ENCODE data around the gene PGM1. TPM values are rescaled to one million over a fixed set of nuclear protein-coding genes. Genes with fewer than 3 reads are reported as not detected.
A peak's percentile ranks its signal among the peaks of the same experiment; 100 is the strongest.

The PGM1 gene
- polyA plus RNA-seq, 4 donors = 28.1 to 35.1 (median 31.6) TPM

GRCh38 chr1:63662841-63663240 lies 69.6 kb downstream of the PGM1 start:
- no peak for DNase-seq (ENCODE audit: low read depth in 4 of 4, low spot score in 2 of 4)

GRCh38 chr1:63663301-63663700 lies 70.1 kb downstream of the PGM1 start:
- no peak for DNase-seq (ENCODE audit: low read depth in 4 of 4, low spot score in 2 of 4)

GRCh38 chr1:63663873-63664272 lies 70.7 kb downstream of the PGM1 start:
- DNase-seq (ENCODE audit: low read depth in 4 of 4, low spot score in 2 of 4) = no peak

- no peak for DNase-seq (ENCODE audit: low read depth in 4 of 4, low spot score in 2 of 4)
Measured at GRCh38 chr1:63664742-63665141, 71.5 kb downstream of the PGM1 start.

GRCh38 chr1:63665410-63665809 lies 72.2 kb downstream of the PGM1 start:
- DNase-seq (ENCODE audit: low read depth in 4 of 4, low spot score in 2 of 4) = no peak

GRCh38 chr1:63665824-63666223 lies 72.6 kb downstream of the PGM1 start:
- DNase-seq (ENCODE audit: low read depth in 4 of 4, low spot score in 2 of 4) = no peak

- DNase-seq (ENCODE audit: low read depth in 4 of 4, low spot score in 2 of 4) = no peak
Measured at GRCh38 chr1:63668298-63668697, 75.1 kb downstream of the PGM1 start.

GRCh38 chr1:63669151-63669961 lies 76.1 kb downstream of the PGM1 start:
- DNase-seq (ENCODE audit: low read depth in 4 of 4, low spot score in 2 of 4) = no peak

- no peak for DNase-seq (ENCODE audit: low read depth in 4 of 4, low spot score in 2 of 4)
Measured at GRCh38 chr1:63670164-63670563, 77.0 kb downstream of the PGM1 start.

GRCh38 chr1:63671514-63671913 lies 78.3 kb downstream of the PGM1 start:
- DNase-seq (ENCODE audit: low read depth in 4 of 4, low spot score in 2 of 4) = no peak

- DNase-seq (ENCODE audit: low read depth in 4 of 4, low spot score in 2 of 4) = peak; percentile 56 to 84 (median 68)
Measured at GRCh38 chr1:63674238-63674864, 81.1 kb downstream of the PGM1 start.

- DNase-seq (ENCODE audit: low read depth in 4 of 4, low spot score in 2 of 4) = no peak
Measured at GRCh38 chr1:63674865-63675419, 81.7 kb downstream of the PGM1 start.

- no peak for DNase-seq (ENCODE audit: low read depth in 4 of 4, low spot score in 2 of 4)
Measured at GRCh38 chr1:63675420-63675931, 82.3 kb downstream of the PGM1 start.

- DNase-seq (ENCODE audit: low read depth in 4 of 4, low spot score in 2 of 4) = no peak
Measured at GRCh38 chr1:63677497-63677896, 84.3 kb downstream of the PGM1 start.

GRCh38 chr1:63678200-63678599 lies 85.0 kb downstream of the PGM1 start:
- no peak for DNase-seq (ENCODE audit: low read depth in 4 of 4, low spot score in 2 of 4)

- no peak for DNase-seq (ENCODE audit: low read depth in 4 of 4, low spot score in 2 of 4)
Measured at GRCh38 chr1:63679076-63679475, 85.9 kb downstream of the PGM1 start.

- DNase-seq (ENCODE audit: low read depth in 4 of 4, low spot score in 2 of 4) = no peak
Measured at GRCh38 chr1:63679589-63679988, 86.4 kb downstream of the PGM1 start.

- no peak for DNase-seq (ENCODE audit: low read depth in 4 of 4, low spot score in 2 of 4)
Measured at GRCh38 chr1:63682936-63683335, 89.7 kb downstream of the PGM1 start.

- DNase-seq (ENCODE audit: low read depth in 4 of 4, low spot score in 2 of 4) = no peak
Measured at GRCh38 chr1:63683759-63684158, 90.5 kb downstream of the PGM1 start.

GRCh38 chr1:63686696-63687095 lies 93.5 kb downstream of the PGM1 start:
- DNase-seq (ENCODE audit: low read depth in 4 of 4, low spot score in 2 of 4) = no peak

- no peak for DNase-seq (ENCODE audit: low read depth in 4 of 4, low spot score in 2 of 4)
Measured at GRCh38 chr1:63688302-63688890, 95.2 kb downstream of the PGM1 start.

All from left renal cortex interstitium (tissue), 4 donors.